ENCODE measurements around the gene WNT11. TPM values are rescaled to one million over a fixed set of nuclear protein-coding genes. Genes with fewer than 3 reads are reported as not detected.

WNT11 gene
- total RNA-seq, 1 experiment from 2014 or later = not detected

DNA sequence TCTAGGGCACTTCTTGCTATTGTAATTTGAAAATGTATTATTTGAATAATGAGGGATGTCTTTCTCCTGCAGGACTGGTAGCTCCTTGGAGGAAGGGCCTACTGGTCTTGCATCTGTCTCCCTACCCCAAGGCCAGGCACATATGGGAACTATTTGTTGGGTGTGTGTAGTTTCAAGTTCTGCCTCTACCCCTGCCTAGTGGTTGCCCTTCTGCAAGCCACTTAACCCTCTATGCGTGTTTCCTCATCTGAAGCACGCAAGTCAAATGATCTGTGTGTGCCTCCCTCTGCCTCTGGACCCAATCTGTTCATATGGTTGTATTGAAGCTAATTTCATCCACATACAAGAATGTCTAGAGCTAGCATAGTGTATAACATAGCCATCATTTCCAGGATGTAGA is 67.0 kb downstream of the WNT11 start:
- Mint-ChIP-seq H3K4me1 (ENCODE audit: insufficient read depth, unreplicated experiment) (peaks cover 6% of the 10 kb centered on the region), H3K27ac (ENCODE audit: low read depth, unreplicated experiment) (no peak overlapping the region), H3K36me3 (ENCODE audit: insufficient read depth, unreplicated experiment) (peaks cover 20% of the 10 kb centered on the region), H3K27me3 (ENCODE audit: insufficient read depth, unreplicated experiment) (no peaks in the 10 kb centered on the region), H3K4me3 (ENCODE audit: unreplicated experiment) (no peak overlapping the region), H3K9me3 (ENCODE audit: unreplicated experiment) (no peaks in the 10 kb centered on the region)
- no peak for DNase-seq (ENCODE audit: unreplicated experiment)
- CTCF ChIA-PET = interaction anchor here (0.7 to 2.3 kb wide), 3 partner anchors 13 to 152 kb away, joined by 3 to 13 read pairs (median 6); no protein-coding TSS in a partner anchor
- BruUV-seq (replicated peaks) = no TSS peak
- POLR2A ChIA-PET = interaction anchor here (0.6 kb wide), 1 partner anchor 108 kb away, joined by 4 read pairs; no protein-coding TSS in a partner anchor
- TF ChIP-seq, protein P1, sequence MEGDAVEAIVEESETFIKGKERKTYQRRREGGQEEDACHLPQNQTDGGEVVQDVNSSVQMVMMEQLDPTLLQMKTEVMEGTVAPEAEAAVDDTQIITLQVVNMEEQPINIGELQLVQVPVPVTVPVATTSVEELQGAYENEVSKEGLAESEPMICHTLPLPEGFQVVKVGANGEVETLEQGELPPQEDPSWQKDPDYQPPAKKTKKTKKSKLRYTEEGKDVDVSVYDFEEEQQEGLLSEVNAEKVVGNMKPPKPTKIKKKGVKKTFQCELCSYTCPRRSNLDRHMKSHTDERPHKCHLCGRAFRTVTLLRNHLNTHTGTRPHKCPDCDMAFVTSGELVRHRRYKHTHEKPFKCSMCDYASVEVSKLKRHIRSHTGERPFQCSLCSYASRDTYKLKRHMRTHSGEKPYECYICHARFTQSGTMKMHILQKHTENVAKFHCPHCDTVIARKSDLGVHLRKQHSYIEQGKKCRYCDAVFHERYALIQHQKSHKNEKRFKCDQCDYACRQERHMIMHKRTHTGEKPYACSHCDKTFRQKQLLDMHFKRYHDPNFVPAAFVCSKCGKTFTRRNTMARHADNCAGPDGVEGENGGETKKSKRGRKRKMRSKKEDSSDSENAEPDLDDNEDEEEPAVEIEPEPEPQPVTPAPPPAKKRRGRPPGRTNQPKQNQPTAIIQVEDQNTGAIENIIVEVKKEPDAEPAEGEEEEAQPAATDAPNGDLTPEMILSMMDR (IDR thresholded peaks at IDR 0.05; ENCODE audit: unreplicated experiment) = no peak
- intact Hi-C loops (cut with micrococcal nuclease) = no loop called here

Other genes with a start within 250 kb of the WNT11 start
- gene THAP12, start 174.6 kb upstream of the WNT11 start, total RNA-seq (2022) = 49.3 and 52.5 TPM in 2 replicates
- gene GVQW3, start 174.8 kb upstream of the WNT11 start, total RNA-seq (2022) = 1.5 and 1.6 TPM in 2 replicates
- gene EMSY, start 238.5 kb upstream of the WNT11 start, total RNA-seq (2022) = 19.7 and 25.3 TPM in 2 replicates